K562 (cell line): ENCODE data around the gene VSTM2B. TPM values are rescaled to one million over a fixed set of nuclear protein-coding genes. Genes with fewer than 3 reads are reported as not detected.

ENCODE experiments used
- DNMT1 ChIP-seq: fragments of 450-650 bp; IDR thresholded peaks from 2 replicates; pipeline ENCODE4 v1.6.1; 2016; ENCODE audit warnings: antibody characterized with exemption, mild to moderate bottlenecking
- ELK1 ChIP-seq: sonication (generic); formaldehyde crosslinking; IDR thresholded peaks from 2 replicates; pipeline ENCODE4 v1.8.1; 2022; ENCODE audit warnings: missing genetic modification reagents
- HDAC1 ChIP-seq, 2 experiments: fragments of 450-650 bp; IDR thresholded peaks; 2 replicates each; pipeline ENCODE4 v1.6.1; 2016 to 2017; ENCODE audit warnings: inconsistent platforms in 1 of 2, mild to moderate bottlenecking in 1 of 2, moderate library complexity in 1 of 2
- KLF16 ChIP-seq: IDR thresholded peaks from 2 replicates; pipeline ENCODE4 v1.6.1; 2016; ENCODE audit warnings: antibody characterized with exemption
- NCOA2 ChIP-seq, 2 experiments: fragments of 450-650 bp; IDR thresholded peaks; 2 replicates each; pipeline ENCODE4 v1.6.1; 2018; ENCODE audit warnings: mild to moderate bottlenecking in 2 of 2, moderate library complexity in 1 of 2; ENCODE audit not compliant: partially characterized antibody in 2 of 2
- PTRF ChIP-seq: fragments of 450-650 bp; IDR thresholded peaks from 2 replicates; pipeline ENCODE4 v1.6.1; 2016; ENCODE audit warnings: mild to moderate bottlenecking, missing genetic modification characterization, missing compliant biosample characterization
- RBM34 ChIP-seq: fragments of 200-400 bp; formaldehyde crosslinking; IDR thresholded peaks from 2 replicates; pipeline ENCODE4 v1.6.1; 2018; ENCODE audit warnings: low read length, borderline replicate concordance; ENCODE audit not compliant: insufficient read depth
- WHSC1 ChIP-seq: IDR thresholded peaks from one replicate; pipeline ENCODE4 v1.6.1; 2012; ENCODE audit warnings: low read length, control low read depth, inconsistent platforms
- ZNF133 ChIP-seq: fragments of 250-450 bp; sonication (Bioruptor Pico); IDR thresholded peaks from 2 replicates; pipeline ENCODE4 v1.4.0; 2020; ENCODE audit warnings: mild to moderate bottlenecking
- ZNF253 ChIP-seq: fragments of 250-450 bp; sonication (Bioruptor Pico); conservative IDR thresholded peaks from 2 replicates; pipeline ENCODE4 v1.6.1; 2021; ENCODE audit warnings: mild to moderate bottlenecking
- ZNF274 ChIP-seq: IDR thresholded peaks from 2 replicates; pipeline ENCODE4 v1.6.1; 2011; ENCODE audit warnings: low read depth, mild to moderate bottlenecking, low read length, moderate library complexity, borderline replicate concordance
- ZNF511 ChIP-seq: sonication (generic); formaldehyde crosslinking; IDR thresholded peaks from 2 replicates; pipeline ENCODE4 v1.8.0; 2022; ENCODE audit warnings: mild to moderate bottlenecking, missing genetic modification reagents
- polyA plus RNA-seq, 8 experiments: library from polyadenylated mRNA; depleted of rRNA in 4 of 8; stranded (reverse) in 5 of 8; unstranded in 3 of 8; fragments of >200 nt; fragmentation: Nextera tagmentation in 2 of 8; fragmentation: Illumina TruSeq in 1 of 8; extraction: Ambion mirVana in 2 of 8; extraction: Trizol in 1 of 8; gene quantifications; 2 replicates each; pipeline versions ENCODE4 v1.2.1 to v1.2.3, GENCODE V29; 2011 to 2014; ENCODE audit warnings: inconsistent platforms in 1 of 8, missing spikeins in 1 of 8
- total RNA-seq, 7 experiments: library from RNA; depleted of rRNA in 6 of 7; stranded (reverse); fragments of >200 nt in 6 of 7; fragmentation: Illumina TruSeq in 2 of 7; extraction: Trizol in 2 of 7; gene quantifications; 2 replicates each; pipeline versions ENCODE4 v1.2.1 to v1.2.3, GENCODE V29; 2011 to 2021; ENCODE audit warnings: low replicate concordance in 1 of 7
- TF ChIP-seq, protein P1 (sequence below): IDR thresholded peaks from 3 replicates; pipeline ENCODE4 v1.6.1; 2011; ENCODE audit warnings: borderline replicate concordance, mild to moderate bottlenecking; ENCODE audit not compliant: insufficient read length, insufficient read depth
- TF ChIP-seq, protein P2 (sequence below), 2 experiments: fragments of 450-650 bp; IDR thresholded peaks; 2 replicates each; pipeline ENCODE4 v1.6.1; 2016; ENCODE audit warnings: mild to moderate bottlenecking in 2 of 2, borderline replicate concordance in 1 of 2, low read depth in 1 of 2, moderate library complexity in 1 of 2
- TF ChIP-seq, protein P3 (sequence below), 2 experiments: fragments of 250-450 bp in 1 of 2; fragments of 450-650 bp in 1 of 2; sonication (Bioruptor Pico) in 1 of 2; IDR thresholded peaks; 2 replicates each; pipeline versions ENCODE4 v1.6.1 to v1.8.0; 2016 to 2021; ENCODE audit warnings: mild to moderate bottlenecking in 2 of 2, moderate library complexity in 2 of 2, missing compliant biosample characterization in 1 of 2, missing genetic modification characterization in 1 of 2

The VSTM2B gene
- total and polyA plus RNA-seq, 9 of the 15 experiments (the other 6 are each of a cell fraction or from before 2014, with no cell fraction given), result not detected

GRCh38 chr19:29605653-29606419 lies 80.0 kb downstream of the VSTM2B start, which contains the start of gene POP4 (continued):
- TF ChIP-seq, protein P1, sequence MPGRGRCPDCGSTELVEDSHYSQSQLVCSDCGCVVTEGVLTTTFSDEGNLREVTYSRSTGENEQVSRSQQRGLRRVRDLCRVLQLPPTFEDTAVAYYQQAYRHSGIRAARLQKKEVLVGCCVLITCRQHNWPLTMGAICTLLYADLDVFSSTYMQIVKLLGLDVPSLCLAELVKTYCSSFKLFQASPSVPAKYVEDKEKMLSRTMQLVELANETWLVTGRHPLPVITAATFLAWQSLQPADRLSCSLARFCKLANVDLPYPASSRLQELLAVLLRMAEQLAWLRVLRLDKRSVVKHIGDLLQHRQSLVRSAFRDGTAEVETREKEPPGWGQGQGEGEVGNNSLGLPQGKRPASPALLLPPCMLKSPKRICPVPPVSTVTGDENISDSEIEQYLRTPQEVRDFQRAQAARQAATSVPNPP, result no peak
- no peak for TF ChIP-seq KLF16
- TF ChIP-seq PTRF (tag), result no peak
- TF ChIP-seq WHSC1, result no peak
- no peak for TF ChIP-seq ZNF511 (CRISPR knock-in tag)
- TF ChIP-seq DNMT1, result no peak
- TF ChIP-seq, protein P2, sequence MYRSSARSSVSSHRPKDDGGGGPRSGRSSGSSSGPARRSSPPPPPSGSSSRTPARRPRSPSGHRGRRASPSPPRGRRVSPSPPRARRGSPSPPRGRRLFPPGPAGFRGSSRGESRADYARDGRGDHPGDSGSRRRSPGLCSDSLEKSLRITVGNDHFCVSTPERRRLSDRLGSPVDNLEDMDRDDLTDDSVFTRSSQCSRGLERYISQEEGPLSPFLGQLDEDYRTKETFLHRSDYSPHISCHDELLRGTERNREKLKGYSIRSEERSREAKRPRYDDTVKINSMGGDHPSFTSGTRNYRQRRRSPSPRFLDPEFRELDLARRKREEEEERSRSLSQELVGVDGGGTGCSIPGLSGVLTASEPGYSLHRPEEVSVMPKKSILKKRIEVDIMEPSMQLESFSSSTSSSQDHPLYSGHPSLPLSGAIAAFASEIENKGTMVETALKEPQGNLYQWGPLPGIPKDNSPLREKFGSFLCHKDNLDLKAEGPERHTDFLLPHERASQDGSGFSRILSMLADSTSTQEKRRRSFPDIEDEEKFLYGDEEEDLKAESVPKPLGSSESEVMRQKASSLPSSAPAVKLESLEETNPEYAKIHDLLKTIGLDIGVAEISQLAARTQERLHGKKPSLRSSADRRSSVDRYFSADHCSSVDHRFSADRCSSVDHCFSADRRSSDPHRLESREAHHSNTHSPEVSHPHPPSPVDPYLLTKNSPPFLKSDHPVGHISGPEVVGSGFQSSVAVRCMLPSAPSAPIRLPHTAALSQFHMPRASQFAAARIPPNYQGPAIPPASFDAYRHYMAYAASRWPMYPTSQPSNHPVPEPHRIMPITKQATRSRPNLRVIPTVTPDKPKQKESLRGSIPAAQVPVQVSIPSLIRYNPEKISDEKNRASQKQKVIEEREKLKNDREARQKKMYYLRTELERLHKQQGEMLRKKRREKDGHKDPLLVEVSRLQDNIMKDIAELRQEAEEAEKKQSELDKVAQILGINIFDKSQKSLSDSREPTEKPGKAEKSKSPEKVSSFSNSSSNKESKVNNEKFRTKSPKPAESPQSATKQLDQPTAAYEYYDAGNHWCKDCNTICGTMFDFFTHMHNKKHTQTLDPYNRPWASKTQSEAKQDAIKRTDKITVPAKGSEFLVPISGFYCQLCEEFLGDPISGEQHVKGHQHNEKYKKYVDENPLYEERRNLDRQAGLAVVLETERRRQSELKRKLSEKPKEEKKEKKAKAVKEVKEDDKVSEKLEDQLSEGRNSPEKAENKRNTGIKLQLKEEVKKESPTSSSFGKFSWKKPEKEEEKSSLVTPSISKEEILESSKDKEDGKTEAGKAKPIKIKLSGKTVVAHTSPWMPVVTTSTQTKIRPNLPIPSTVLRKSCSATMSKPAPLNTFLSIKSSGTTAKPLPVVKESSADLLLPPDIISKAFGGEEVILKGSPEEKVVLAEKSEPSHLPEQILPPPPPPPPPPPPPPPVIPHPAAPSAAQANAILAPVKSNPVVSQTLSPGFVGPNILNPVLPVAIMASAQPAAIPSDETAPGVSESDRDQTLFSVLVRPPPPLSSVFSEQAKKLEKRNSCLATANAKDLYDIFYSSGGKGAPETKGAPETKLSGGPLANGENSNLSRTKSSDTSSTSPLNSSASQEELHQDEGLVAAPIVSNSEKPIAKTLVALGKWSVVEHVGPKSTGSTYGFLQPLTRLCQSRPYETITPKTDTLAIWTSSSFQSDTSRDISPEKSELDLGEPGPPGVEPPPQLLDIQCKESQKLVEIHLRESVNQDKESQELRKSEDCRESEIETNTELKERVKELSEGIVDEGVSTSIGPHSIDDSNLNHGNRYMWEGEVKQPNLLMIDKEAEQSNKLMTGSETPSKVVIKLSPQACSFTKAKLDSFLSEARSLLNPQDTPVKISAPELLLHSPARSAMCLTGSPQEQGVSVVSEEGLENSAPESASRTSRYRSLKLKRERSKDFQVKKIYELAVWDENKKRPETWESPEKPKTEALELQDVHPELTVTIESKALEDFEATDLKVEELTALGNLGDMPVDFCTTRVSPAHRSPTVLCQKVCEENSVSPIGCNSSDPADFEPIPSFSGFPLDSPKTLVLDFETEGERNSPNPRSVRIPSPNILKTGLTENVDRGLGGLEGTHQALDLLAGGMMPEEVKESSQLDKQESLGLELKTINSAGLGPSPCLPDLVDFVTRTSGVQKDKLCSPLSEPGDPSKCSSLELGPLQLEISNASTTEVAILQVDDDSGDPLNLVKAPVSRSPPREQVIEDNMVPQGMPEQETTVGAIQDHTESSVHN (IDR thresholded peaks at IDR 0.05; ENCODE audit: borderline replicate concordance in 1 of 2, low read depth in 1 of 2), result no peak
- TF ChIP-seq HDAC1 (IDR thresholded peaks at IDR 0.05), result peak in 1 of 2 experiments; percentile 94; a peak in 2 of 4 replicates
- TF ChIP-seq, protein P3, sequence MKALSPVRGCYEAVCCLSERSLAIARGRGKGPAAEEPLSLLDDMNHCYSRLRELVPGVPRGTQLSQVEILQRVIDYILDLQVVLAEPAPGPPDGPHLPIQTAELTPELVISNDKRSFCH (CRISPR knock-in tag; IDR thresholded peaks at IDR 0.05), result no peak
- TF ChIP-seq, protein P3 (tag; IDR thresholded peaks at IDR 0.05), result no peak
- no peak for TF ChIP-seq RBM34
- no peak for TF ChIP-seq ZNF133 (CRISPR knock-in tag)
- TF ChIP-seq ZNF253 (CRISPR knock-in tag), result no peak
- peak in 1 of 2 experiments; percentile 72 for TF ChIP-seq NCOA2 (IDR thresholded peaks at IDR 0.05; ENCODE audit: partially characterized antibody in 2 of 2)
- TF ChIP-seq ELK1 (CRISPR knock-in tag), result no peak
- no peak for TF ChIP-seq ZNF274
